ENCODE data around the gene HES3.

- TF ChIP-seq CTCF (IDR thresholded peaks at IDR 0.05) (no peak), POLR2A (IDR thresholded peaks at IDR 0.05) (no peak)
Observed at GRCh38 chr1:6218375-6219164, 25.4 kb upstream of the HES3 start.

Measured in uterus (tissue), 2 donors.